ENCODE data around the gene C2CD2.

C2CD2 gene

DNA sequence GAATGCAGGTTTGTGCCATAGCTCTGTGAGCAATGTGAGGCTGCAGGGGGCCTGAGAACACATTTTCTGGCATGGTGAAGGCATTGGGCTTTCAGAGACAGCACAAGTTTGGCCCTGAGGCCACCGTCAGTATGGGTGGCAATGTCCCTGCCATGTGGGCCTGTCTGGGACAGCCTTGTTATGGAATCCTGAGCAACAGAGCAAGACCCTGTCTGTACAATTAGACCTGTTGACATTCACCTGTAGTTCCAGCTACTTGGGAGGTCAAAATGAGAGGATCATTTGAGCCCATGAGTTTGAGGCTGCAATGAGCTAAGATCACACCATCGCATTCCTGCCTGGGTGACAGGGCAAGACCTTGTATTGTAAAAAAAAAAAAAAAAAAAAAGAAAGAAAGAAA, 110.2 kb downstream of the C2CD2 start:
- H3F3A ChIP-seq (ENCODE audit: low read depth) = no peaks in the 10 kb centered on the region
- H3K9me3 ChIP-seq (ENCODE audit: insufficient read depth, low read depth, low read length) = no peaks in the 10 kb centered on the region
- peak overlapping the region; percentile 22 for H3K9ac ChIP-seq (ENCODE audit: low read depth, low read length, poor library complexity, severe bottlenecking)
- H3K4me1 ChIP-seq (ENCODE audit: insufficient read depth, low read length, poor library complexity, severe bottlenecking) = peaks cover 8% of the 10 kb centered on the region
- no peaks in the 10 kb centered on the region for H3K79me2 ChIP-seq (ENCODE audit: insufficient read depth, low read length)
- TF ChIP-seq CTCF (conservative IDR thresholded peaks at IDR 0.05; ENCODE audit: low read length) = no peak
- no peak for TF ChIP-seq EZH2phosphoT487 (IDR thresholded peaks at IDR 0.05; ENCODE audit: borderline replicate concordance)
- peaks cover 15% of the 10 kb centered on the region; the same call in 1 of the 2 replicates for H3K36me3 ChIP-seq (ENCODE audit: insufficient read depth, low read length)
- no peaks in the 10 kb centered on the region for H3K27me3 ChIP-seq (ENCODE audit: insufficient read depth, low read length, poor library complexity, severe bottlenecking)
- no peaks in the 10 kb centered on the region for H3K9me2 ChIP-seq (replicated peaks; ENCODE audit: low read depth, low read length)
- H3K4me3 ChIP-seq (ENCODE audit: low read length, poor library complexity, severe bottlenecking) = no peak overlapping the region
- H4K20me1 ChIP-seq (ENCODE audit: insufficient read depth, low read length, poor library complexity, severe bottlenecking) = no peaks in the 10 kb centered on the region
- peak overlapping the region; percentile 28 for H3K4me2 ChIP-seq (ENCODE audit: low read depth, low read length, poor library complexity, severe bottlenecking)
- no peak overlapping the region for H2AFZ ChIP-seq (ENCODE audit: low read length)

GRCh38 chr21:41840880-41841279, 112.9 kb downstream of the C2CD2 start:
- H4K20me1 ChIP-seq (ENCODE audit: insufficient read depth, low read length, poor library complexity, severe bottlenecking) = no peaks in the 10 kb centered on the region
- peaks cover 8% of the 10 kb centered on the region for H3K4me1 ChIP-seq (ENCODE audit: insufficient read depth, low read length, poor library complexity, severe bottlenecking)
- H3K9me3 ChIP-seq (ENCODE audit: insufficient read depth, low read depth, low read length) = no peaks in the 10 kb centered on the region
- TF ChIP-seq EZH2phosphoT487 (IDR thresholded peaks at IDR 0.05; ENCODE audit: borderline replicate concordance) (no peak), CTCF (conservative IDR thresholded peaks at IDR 0.05; ENCODE audit: low read length) (no peak)
- H3K4me2 ChIP-seq (ENCODE audit: low read depth, low read length, poor library complexity, severe bottlenecking) = no peak overlapping the region
- no peak overlapping the region for H2AFZ ChIP-seq (ENCODE audit: low read length)
- H3K36me3 ChIP-seq (ENCODE audit: insufficient read depth, low read length) = peaks cover 40% of the 10 kb centered on the region; the same call in 1 of the 2 replicates
- no peaks in the 10 kb centered on the region for H3K79me2 ChIP-seq (ENCODE audit: insufficient read depth, low read length)
- H3K4me3 ChIP-seq (ENCODE audit: low read length, poor library complexity, severe bottlenecking) = no peak overlapping the region
- no peak overlapping the region for H3K9ac ChIP-seq (ENCODE audit: low read depth, low read length, poor library complexity, severe bottlenecking)
- H3F3A ChIP-seq (ENCODE audit: low read depth) = no peaks in the 10 kb centered on the region
- H3K9me2 ChIP-seq (replicated peaks; ENCODE audit: low read depth, low read length) = no peaks in the 10 kb centered on the region
- H3K27me3 ChIP-seq (ENCODE audit: insufficient read depth, low read length, poor library complexity, severe bottlenecking) = no peaks in the 10 kb centered on the region

GRCh38 chr21:41839387-41840000, 114.3 kb downstream of the C2CD2 start:
- Histone ChIP-seq H3K4me1 (ENCODE audit: insufficient read depth, low read length, poor library complexity, severe bottlenecking) (peaks cover 8% of the 10 kb centered on the region), H3K4me3 (ENCODE audit: low read length, poor library complexity, severe bottlenecking) (no peak overlapping the region), H3K36me3 (ENCODE audit: insufficient read depth, low read length) (peaks cover 53% of the 10 kb centered on the region; the same call in 1 of the 2 replicates), H3K9me2 (replicated peaks; ENCODE audit: low read depth, low read length) (no peaks in the 10 kb centered on the region), H3K9ac (ENCODE audit: low read depth, low read length, poor library complexity, severe bottlenecking) (no peak overlapping the region), H2AFZ (ENCODE audit: low read length) (no peak overlapping the region), H3K79me2 (ENCODE audit: insufficient read depth, low read length) (no peaks in the 10 kb centered on the region), H3K9me3 (ENCODE audit: insufficient read depth, low read depth, low read length) (no peaks in the 10 kb centered on the region), H3K27me3 (ENCODE audit: insufficient read depth, low read length, poor library complexity, severe bottlenecking) (no peaks in the 10 kb centered on the region), H3K4me2 (ENCODE audit: low read depth, low read length, poor library complexity, severe bottlenecking) (no peak overlapping the region), H4K20me1 (ENCODE audit: insufficient read depth, low read length, poor library complexity, severe bottlenecking) (no peaks in the 10 kb centered on the region), H3F3A (ENCODE audit: low read depth) (no peaks in the 10 kb centered on the region)
- TF ChIP-seq EZH2phosphoT487 (IDR thresholded peaks at IDR 0.05; ENCODE audit: borderline replicate concordance) = no peak
- TF ChIP-seq CTCF (conservative IDR thresholded peaks at IDR 0.05; ENCODE audit: low read length) = no peak
